H1 (cell line): Measurements from ENCODE around the gene KCNK15. TPM values are rescaled to one million over a fixed set of nuclear protein-coding genes. Genes with fewer than 3 reads are reported as not detected.

Experiments
- CTCF ChIA-PET: fragments of 300-600 bp; sonication (Branson Sonifier 250); formaldehyde crosslinking; loops from one replicate; lab custom pipeline; 2021; ENCODE audit not compliant: partially characterized antibody; lab: Charles Lee
- POLR2A ChIA-PET: fragments of 300-600 bp; sonication (Branson Sonifier 250); formaldehyde crosslinking; loops from one replicate; lab custom pipeline; 2021; ENCODE audit warnings: inconsistent platforms; ENCODE audit not compliant: partially characterized antibody; lab: Charles Lee
- DNase-seq, 2 experiments: peaks; one replicate each; pipeline versions ENCODE4 v3.0.0 to v3.0.0-alpha.2; 2010 to 2022; ENCODE audit warnings: low spot score in 2 of 2, low read depth in 1 of 2, mixed read lengths in 1 of 2
- FAIRE-seq: peaks from 2 replicates; lab custom pipeline; 2011; peaks lifted over from hg19 to GRCh38; lab: Jason Lieb, UNC
- H2AFZ ChIP-seq: 2 replicates; pipeline ENCODE4 v1.8.1; 2012; ENCODE audit warnings: low read length, inconsistent platforms
- H2AK5ac ChIP-seq: 2 replicates; pipeline ENCODE4 v1.6.1; 2013; ENCODE audit warnings: low read depth, low read length
- H2BK120ac ChIP-seq: replicated peaks from 2 replicates; pipeline ENCODE3; 2013; ENCODE audit warnings: low read depth, low read length, inconsistent platforms
- H2BK12ac ChIP-seq: 2 replicates; pipeline ENCODE4 v1.6.1; 2013; ENCODE audit warnings: low read depth, low read length
- H2BK15ac ChIP-seq: 2 replicates; pipeline ENCODE4 v1.6.1; 2013; ENCODE audit warnings: low read length
- H2BK20ac ChIP-seq: 2 replicates; pipeline ENCODE4 v1.6.1; 2013; ENCODE audit warnings: low read length
- H2BK5ac ChIP-seq: 2 replicates; pipeline ENCODE4 v1.6.1; 2013; ENCODE audit warnings: low read depth, low read length
- H3K14ac ChIP-seq: 2 replicates; pipeline ENCODE4 v1.6.1; 2013; ENCODE audit warnings: inconsistent platforms; ENCODE audit not compliant: insufficient read length
- H3K18ac ChIP-seq: 2 replicates; pipeline ENCODE4 v1.6.1; 2013; ENCODE audit warnings: low read length; ENCODE audit errors: extremely low read depth
- H3K23ac ChIP-seq: 2 replicates; pipeline ENCODE4 v1.6.1; 2013; ENCODE audit warnings: inconsistent platforms; ENCODE audit not compliant: insufficient read length
- H3K23me2 ChIP-seq: 2 replicates; pipeline ENCODE4 v1.6.1; 2013; ENCODE audit warnings: low read depth, low read length
- H3K27ac ChIP-seq: 2 replicates; pipeline ENCODE4 v1.6.1; 2011; ENCODE audit warnings: low read depth, low read length, inconsistent platforms
- H3K27me3 ChIP-seq, 4 experiments: replicated peaks in 1 of 4; 1 replicate in 1 of 4; 2 replicates in 3 of 4; pipeline versions ENCODE4 v1.6.1 to v1.8.1; 2011 to 2013; ENCODE audit warnings: low read length in 3 of 4, mild to moderate bottlenecking in 3 of 4, inconsistent platforms in 2 of 4, mixed read lengths in 2 of 4, moderate library complexity in 1 of 4; ENCODE audit not compliant: control insufficient read depth in 3 of 4, insufficient read depth in 3 of 4; ENCODE audit errors: extremely low read depth in 1 of 4
- H3K36me3 ChIP-seq, 4 experiments: 2 replicates each; pipeline versions ENCODE4 v1.6.1 to v1.8.1; 2011 to 2013; ENCODE audit warnings: mild to moderate bottlenecking in 4 of 4, low read length in 3 of 4, moderate library complexity in 2 of 4, control low read depth in 1 of 4, inconsistent platforms in 1 of 4; ENCODE audit not compliant: insufficient read depth in 4 of 4, control insufficient read depth in 2 of 4
- H3K4ac ChIP-seq: replicated peaks from 2 replicates; pipeline ENCODE3; 2013; ENCODE audit warnings: low read length, low read depth, mixed read lengths, inconsistent platforms; ENCODE audit not compliant: insufficient read length
- H3K4me1 ChIP-seq, 4 experiments: replicated peaks in 1 of 4; 1 replicate in 1 of 4; 2 replicates in 3 of 4; pipeline versions ENCODE4 v1.6.1 to v1.8.1; 2011 to 2013; ENCODE audit warnings: low read length in 3 of 4, inconsistent platforms in 2 of 4, mixed read lengths in 1 of 4; ENCODE audit not compliant: insufficient read depth in 4 of 4, control insufficient read depth in 3 of 4
- H3K4me2 ChIP-seq, 2 experiments: 2 replicates each; pipeline versions ENCODE4 v1.6.1 to v1.8.1; 2011 to 2013; ENCODE audit warnings: low read depth in 2 of 2, low read length in 2 of 2, control low read depth in 1 of 2, inconsistent platforms in 1 of 2, mild to moderate bottlenecking in 1 of 2; ENCODE audit not compliant: insufficient read depth in 1 of 2
- H3K4me3 ChIP-seq, 4 experiments: fragments of 200-600, 300-600 bp in 1 of 4; sonication (generic), shearing (Covaris generic), sonication (Bioruptor Twin) in 1 of 4; 2 replicates each; pipeline versions ENCODE4 v1.5.1 to v1.8.1; 2011 to 2016; ENCODE audit warnings: low read length in 4 of 4, low read depth in 3 of 4, control low read depth in 2 of 4, inconsistent platforms in 2 of 4, mild to moderate bottlenecking in 2 of 4, mixed read lengths in 1 of 4, moderate library complexity in 1 of 4; ENCODE audit not compliant: insufficient read depth in 2 of 4; ENCODE audit errors: extremely low read depth in 1 of 4
- H3K56ac ChIP-seq: replicated peaks from 2 replicates; pipeline ENCODE3; 2013; ENCODE audit warnings: low read depth, mild to moderate bottlenecking, mixed read lengths, low read length, inconsistent platforms; ENCODE audit not compliant: insufficient read length
- H3K79me1 ChIP-seq: 2 replicates; pipeline ENCODE4 v1.6.1; 2013; ENCODE audit warnings: low read depth, low read length, control low read depth
- H3K79me2 ChIP-seq, 2 experiments: 2 replicates each; pipeline versions ENCODE4 v1.6.1 to v1.8.1; 2012 to 2013; ENCODE audit warnings: low read length in 2 of 2, mild to moderate bottlenecking in 2 of 2, inconsistent platforms in 1 of 2; ENCODE audit not compliant: insufficient read depth in 2 of 2, control insufficient read depth in 1 of 2
- H3K9ac ChIP-seq, 4 experiments: replicated peaks in 1 of 4; 1 replicate in 1 of 4; 2 replicates in 3 of 4; pipeline versions ENCODE4 v1.6.1 to v1.8.1; 2011 to 2013; ENCODE audit warnings: low read depth in 3 of 4, low read length in 3 of 4, control low read depth in 2 of 4, mild to moderate bottlenecking in 2 of 4, moderate library complexity in 2 of 4, inconsistent platforms in 1 of 4; ENCODE audit errors: extremely low read depth in 1 of 4
- H3K9me3 ChIP-seq, 2 experiments: 2 replicates each; pipeline versions ENCODE4 v1.6.1 to v1.8.1; 2012 to 2013; ENCODE audit warnings: mild to moderate bottlenecking in 2 of 2, moderate library complexity in 2 of 2, control low read depth in 1 of 2, inconsistent platforms in 1 of 2, low read depth in 1 of 2, low read length in 1 of 2, mixed read lengths in 1 of 2; ENCODE audit not compliant: insufficient read depth in 2 of 2
- H4K20me1 ChIP-seq, 2 experiments: replicated peaks in 1 of 2; 2 replicates each; pipeline versions ENCODE3 to v1.8.1; 2011 to 2013; ENCODE audit warnings: inconsistent platforms in 2 of 2, low read length in 2 of 2, mild to moderate bottlenecking in 1 of 2; ENCODE audit not compliant: insufficient read depth in 2 of 2, control insufficient read depth in 1 of 2
- H4K5ac ChIP-seq: 2 replicates; pipeline ENCODE4 v1.6.1; 2013; ENCODE audit warnings: low read length, low read depth, mixed read lengths, inconsistent platforms; ENCODE audit not compliant: insufficient read length
- H4K8ac ChIP-seq: 2 replicates; pipeline ENCODE4 v1.8.0; 2013; ENCODE audit warnings: mild to moderate bottlenecking, moderate library complexity, low read length, inconsistent platforms; ENCODE audit not compliant: insufficient read depth; ENCODE audit errors: extremely low read depth
- H4K91ac ChIP-seq: replicated peaks from 2 replicates; pipeline ENCODE3; 2013; ENCODE audit warnings: low read length, mixed read lengths, inconsistent platforms; ENCODE audit not compliant: insufficient read length
- CHD2 ChIP-seq: IDR thresholded peaks from 2 replicates; pipeline ENCODE4 v1.6.1; 2012; ENCODE audit warnings: low read length, improper control_type of control experiment
- MAX ChIP-seq: IDR thresholded peaks from 2 replicates; pipeline ENCODE4 v1.6.1; 2012; ENCODE audit warnings: inconsistent platforms
- NRF1 ChIP-seq: IDR thresholded peaks from 2 replicates; pipeline ENCODE4 v1.6.1; 2011; ENCODE audit warnings: mild to moderate bottlenecking, low read depth, low read length, improper control_type of control experiment
- TAF7 ChIP-seq: optimal IDR thresholded peaks from 2 replicates; pipeline ENCODE3; 2011; ENCODE audit warnings: low read depth, mild to moderate bottlenecking, inconsistent platforms, low read length, moderate library complexity, borderline replicate concordance
- TBP ChIP-seq: IDR thresholded peaks from 2 replicates; pipeline ENCODE4 v1.6.1; 2011; ENCODE audit warnings: low read depth, low read length, improper control_type of control experiment
- WGBS, 2 experiments: shearing (Covaris generic) in 1 of 2; methylation state at CpG; one replicate each; pipeline versions ENCODE4 v1.1.6 to v1.1.7; 2013 to 2015; ENCODE audit warnings: low lambda C conversion rate in 2 of 2, mixed read lengths in 2 of 2, inconsistent platforms in 1 of 2, low coverage in 1 of 2, missing lambda C conversion rate in 1 of 2; ENCODE audit not compliant: insufficient replicate concordance in 2 of 2, insufficient coverage in 1 of 2, insufficient read length in 1 of 2; ENCODE audit errors: extremely low coverage in 1 of 2, missing lambda C conversion rate in 1 of 2; 5-methylcytosine and 5-hydroxymethylcytosine counted together
- polyA plus RNA-seq, 7 experiments: library from polyadenylated mRNA; depleted of rRNA in 3 of 7; stranded (reverse) in 5 of 7; unstranded in 2 of 7; fragments of >200 nt in 5 of 7; fragments of 200-250 nt in 2 of 7; gene quantifications; 1 replicate in 5 of 7; 2 replicates in 1 of 7; 4 replicates in 1 of 7; pipeline versions ENCODE4 v1.2.1 to v1.2.3, GENCODE V29; 2011 to 2013; ENCODE audit warnings: missing spikeins in 2 of 7, mixed read lengths in 2 of 7
- total RNA-seq: library from RNA; stranded (reverse); fragmentation: NEBNext Ultra II Directional; extraction: Animal tissue kit (Norgen Biotek cat#: 25700); gene quantifications from 2 replicates; pipeline ENCODE4 v1.2.1, GENCODE V29; 2021

KCNK15 gene
- total and polyA plus RNA-seq, 2 of the 8 experiments (the other 6 are each of a cell fraction or from before 2014, with no cell fraction given) = 0.24 to 0.33 TPM

- Histone ChIP-seq H3K27me3 (no peaks in the 10 kb centered on the region), H3K56ac (no peak overlapping the region), H3K9ac (no peak overlapping the region), H3K18ac (no peak overlapping the region), H4K20me1 (no peaks in the 10 kb centered on the region), H2BK120ac (no peak overlapping the region), H3K36me3 (no peaks in the 10 kb centered on the region), H4K5ac (no peak overlapping the region), H3K79me1 (no peaks in the 10 kb centered on the region), H2AFZ (no peak overlapping the region), H2BK20ac (no peak overlapping the region), H3K4me2 (no peak overlapping the region), H3K9me3 (no peaks in the 10 kb centered on the region), H4K8ac (no peak overlapping the region), H2BK5ac (no peak overlapping the region), H2BK15ac (no peak overlapping the region), H4K91ac (no peak overlapping the region), H3K14ac (no peak overlapping the region), H3K23ac (no peak overlapping the region), H3K4ac (no peak overlapping the region), H2AK5ac (no peak overlapping the region), H3K4me1 (peaks cover 0 to 3% (median 0%) of the 10 kb centered on the region in 4 experiments; a peak in 1 of 7 replicates), H3K79me2 (no peaks in the 10 kb centered on the region), H3K27ac (no peak overlapping the region), H2BK12ac (no peak overlapping the region), H3K23me2 (no peaks in the 10 kb centered on the region), H3K4me3 (no peak overlapping the region)
- no peak for FAIRE-seq
- 90% methylated on average over 13 of the region's 13 CpGs; no CpG with 5 or more reads in 1 of the 2 experiments for WGBS, 2 experiments
- ChIA-PET POLR2A (interaction anchor here (0.6 kb wide), 1 partner anchor 12 kb away, joined by 3 read pairs; no protein-coding TSS in a partner anchor), CTCF (interaction anchor here (0.8 to 20.4 kb wide), 10 partner anchors 13 to 163 kb away, joined by 3 to 180 read pairs (median 4); no protein-coding TSS in a partner anchor)
- TF ChIP-seq NRF1 (no peak), TBP (no peak), CHD2 (no peak), TAF7 (no peak), MAX (no peak)
- no peak for DNase-seq
These were observed 29.2 kb upstream of the KCNK15 start for GRCh38 chr20:44716309-44717106.
